Epithelial cell of prostate (primary cell): Measurements from ENCODE around the gene MTHFS.
"Not testable (repeated sequence)": the region's sequence is repeated elsewhere in the genome, so short reads cannot be mapped to it uniquely, and the experiment has no call there.

Experiments
- DNase-seq: peaks from one replicate; pipeline ENCODE4 v3.0.0-alpha.2; 2011; ENCODE audit warnings: low read depth, low spot score
- H3K27ac ChIP-seq: fragments of 450-650 bp; 2 replicates; pipeline ENCODE4 v1.5.1; 2017; ENCODE audit warnings: mild to moderate bottlenecking

MTHFS gene

DNA sequence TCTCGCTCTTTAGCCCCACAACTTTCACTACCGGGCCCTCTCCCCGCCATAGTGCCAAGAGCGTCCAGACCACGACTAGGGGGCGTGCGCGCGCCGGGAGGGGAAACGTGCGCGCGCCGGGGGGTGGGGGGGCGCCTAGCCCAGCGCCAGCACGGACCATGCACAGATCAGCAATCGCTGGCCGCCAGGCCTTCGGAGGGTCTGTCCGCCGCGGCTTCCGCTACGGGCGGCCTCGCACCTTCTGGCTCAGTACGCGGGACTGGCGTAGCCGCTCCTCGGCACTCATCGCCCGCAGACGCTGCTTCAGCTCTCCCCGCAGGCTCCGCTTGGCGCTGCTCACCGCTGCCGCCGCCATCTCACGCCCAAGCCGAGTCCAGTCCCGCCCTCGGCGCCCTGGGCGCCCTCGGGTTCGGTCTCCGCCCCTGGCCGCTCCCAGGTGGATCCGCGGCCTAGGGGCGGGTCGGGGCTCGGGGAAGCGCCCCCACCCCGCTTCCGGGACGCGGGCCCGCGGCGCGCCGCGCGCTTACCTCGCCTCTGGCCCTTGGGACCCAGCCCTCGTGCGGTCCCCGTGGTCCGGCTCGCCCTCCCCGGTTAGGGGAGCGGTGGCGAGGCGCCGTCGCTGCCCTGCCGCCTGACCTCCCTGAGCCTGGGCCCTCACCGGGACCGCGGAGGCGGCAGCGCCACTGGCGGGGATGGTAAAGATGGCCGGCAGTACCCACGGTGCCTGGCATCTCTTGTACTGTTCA lies at the start of gene MTHFS:
MTHFS (minus strand) TSS at position 381 of the 746 bp plus-strand sequence; CDS start at position 355, 26 bp downstream.
- H3K27ac ChIP-seq = peak within 1 kb of the TSS; percentile 77
- no peak for DNase-seq

DNA sequence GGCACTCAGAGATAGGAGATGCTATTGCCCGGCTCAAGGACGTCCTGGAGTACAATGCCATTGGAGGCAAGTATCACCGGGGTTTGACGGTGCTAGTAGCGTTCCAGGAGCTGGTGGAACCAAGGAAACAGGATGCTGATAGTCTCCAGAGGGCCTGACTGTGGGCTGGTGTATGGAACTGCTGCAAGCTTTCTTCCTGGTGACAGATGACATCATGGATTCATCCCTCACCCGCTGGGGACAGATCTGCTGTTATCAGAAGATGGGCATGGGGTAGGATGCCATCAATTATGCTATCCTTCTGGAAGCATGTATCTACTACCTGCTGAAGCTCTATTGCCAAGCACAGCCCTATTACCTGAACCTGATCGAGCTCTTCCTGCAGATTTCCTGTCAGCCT lies 47.8 kb upstream of the MTHFS start:
- DNase-seq = no peak
- H3K27ac ChIP-seq = no peak overlapping the region

DNA sequence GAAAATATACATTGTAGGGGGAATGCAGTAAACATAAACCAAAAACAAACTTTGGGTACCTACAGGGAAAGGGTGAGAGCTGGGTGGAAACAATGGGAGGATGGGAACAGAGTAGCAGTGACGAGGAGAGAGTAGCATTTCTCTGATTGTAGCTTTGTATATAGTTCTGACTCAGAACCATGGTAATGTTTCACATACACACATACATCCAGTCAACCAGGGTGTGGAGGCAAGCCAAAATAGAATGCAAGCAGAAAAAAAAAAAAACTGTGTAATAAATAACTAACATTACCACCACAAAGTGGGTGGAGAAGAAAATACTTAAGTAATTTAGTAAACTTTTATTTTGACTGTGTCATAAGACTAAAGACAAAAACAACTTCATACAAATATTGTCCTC lies 47.0 kb upstream of the MTHFS start:
- H3K27ac ChIP-seq = no peak overlapping the region
- no peak for DNase-seq

DNA sequence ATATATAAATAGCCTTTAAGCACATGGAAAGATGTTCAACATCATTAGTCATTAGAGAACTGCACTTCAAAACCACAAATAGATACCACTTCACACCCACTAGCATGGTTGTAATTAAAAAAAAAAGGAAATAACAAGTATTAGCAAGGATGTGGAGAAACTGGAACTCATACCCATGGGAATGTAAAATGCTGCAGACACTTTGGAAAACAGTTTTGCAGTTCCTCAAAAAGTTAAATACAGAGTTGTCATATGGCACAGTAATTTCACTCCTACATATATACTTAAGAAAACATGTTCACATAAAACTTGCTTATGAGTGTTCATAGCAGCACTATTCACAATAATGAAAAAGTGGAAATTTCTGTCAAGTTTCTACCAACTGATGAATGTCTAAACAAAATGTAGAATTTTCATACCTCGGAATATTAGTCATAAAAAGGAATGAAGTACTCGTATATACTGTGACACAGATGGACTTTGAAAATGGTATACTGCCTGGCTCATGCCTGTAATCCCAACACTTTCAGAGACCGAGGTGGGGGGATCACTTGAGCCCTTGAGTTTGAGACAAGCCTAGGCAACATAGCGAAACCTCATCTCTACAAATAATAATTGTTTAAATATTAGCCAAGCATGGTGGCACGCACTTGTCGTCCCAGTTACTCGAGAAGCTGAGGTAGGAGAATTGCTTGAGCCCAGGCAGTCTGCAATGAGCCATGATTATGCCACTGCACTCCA lies 46.1 kb upstream of the MTHFS start:
- no peak overlapping the region for H3K27ac ChIP-seq
- no peak for DNase-seq

DNA sequence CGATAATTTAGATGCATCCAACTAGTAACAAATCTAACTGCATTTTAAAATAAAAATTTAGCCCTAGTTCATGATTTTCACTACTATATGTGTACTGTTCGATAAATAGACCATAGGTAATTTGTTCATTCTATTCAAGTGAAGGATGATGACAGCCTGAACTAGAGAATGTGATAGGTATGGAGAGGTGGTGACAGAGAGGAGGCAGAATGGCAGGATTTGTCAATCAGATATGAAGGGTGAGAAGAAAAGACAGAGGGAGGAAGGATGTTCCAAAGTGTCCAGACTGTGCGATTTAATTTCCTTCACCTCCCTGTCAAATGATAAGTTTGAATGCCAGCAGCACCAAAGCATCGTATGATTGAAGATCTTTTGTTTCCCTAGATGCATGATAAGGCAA lies 42.6 kb upstream of the MTHFS start:
- DNase-seq = no peak
- H3K27ac ChIP-seq = no peak overlapping the region

DNA sequence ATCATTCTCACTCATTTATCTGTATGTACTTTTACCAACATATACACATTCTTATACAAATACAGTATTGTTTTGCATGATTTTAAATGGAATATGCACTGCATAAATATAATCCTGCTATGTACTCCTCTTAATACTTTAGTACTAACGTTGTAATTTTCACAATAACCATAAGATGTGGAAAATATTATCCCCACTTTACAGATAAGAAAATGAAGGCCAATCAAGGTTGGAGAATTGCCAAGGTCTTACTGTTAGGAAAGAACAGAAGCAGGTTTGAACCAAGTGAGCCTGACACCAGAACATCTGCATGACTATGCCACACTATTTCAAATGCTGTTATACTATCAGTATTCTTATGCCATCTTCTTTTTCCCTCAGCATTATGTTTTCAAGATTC lies 41.3 kb upstream of the MTHFS start:
- no peak for DNase-seq
- no peak overlapping the region for H3K27ac ChIP-seq

DNA sequence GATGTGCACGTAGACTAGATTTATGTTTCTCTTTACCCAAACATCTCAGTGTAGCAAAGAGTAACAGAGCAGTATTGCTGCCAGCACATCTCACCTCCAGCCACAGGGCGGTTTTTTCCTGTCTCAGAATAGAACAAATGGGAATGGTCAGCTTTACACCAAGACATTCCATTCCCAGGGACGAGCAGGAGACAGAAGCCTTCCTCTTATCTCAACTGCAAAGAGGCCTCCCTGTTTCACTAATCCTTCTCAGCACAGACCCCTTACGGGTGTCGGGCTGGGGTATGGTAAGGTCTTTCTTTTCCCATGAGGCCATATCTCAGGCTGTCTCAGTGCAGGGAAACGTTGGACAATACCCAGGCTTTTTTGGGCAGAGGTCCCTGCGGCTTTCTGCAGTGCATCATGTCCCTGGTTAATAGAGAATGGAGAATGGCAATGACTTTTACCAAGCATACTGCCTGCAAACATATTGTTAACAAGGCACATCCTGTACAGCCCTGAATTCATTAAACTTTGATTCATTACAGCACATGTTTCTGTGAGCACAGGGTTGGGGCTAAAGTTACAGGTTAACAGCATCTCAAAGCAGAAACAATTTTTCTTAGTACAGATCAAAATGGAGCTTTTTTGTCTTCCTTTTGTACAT lies 38.9 kb upstream of the MTHFS start:
- H3K27ac ChIP-seq, DNase-seq: not testable (repeated sequence)

DNA sequence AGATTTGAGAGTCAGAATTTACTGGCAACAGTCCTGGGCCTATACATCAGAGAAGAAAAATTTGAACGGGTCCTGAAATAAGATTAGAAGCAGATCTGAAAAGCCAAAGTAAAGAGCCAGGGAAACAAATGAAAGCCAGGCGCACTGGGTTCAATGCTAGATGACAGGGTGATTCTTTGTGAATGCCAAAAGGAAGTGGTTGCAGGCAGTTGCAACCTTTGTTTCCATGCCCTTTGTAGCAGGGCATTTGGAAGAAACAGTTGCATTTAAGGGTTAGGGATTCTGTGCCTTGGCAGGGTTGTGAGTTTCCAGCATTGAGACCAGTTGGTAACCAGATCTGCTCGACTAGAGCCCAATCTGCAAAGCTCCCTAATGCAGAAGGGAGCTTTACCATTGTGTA lies 36.4 kb upstream of the MTHFS start:
- DNase-seq = no peak
- no peak overlapping the region for H3K27ac ChIP-seq

DNA sequence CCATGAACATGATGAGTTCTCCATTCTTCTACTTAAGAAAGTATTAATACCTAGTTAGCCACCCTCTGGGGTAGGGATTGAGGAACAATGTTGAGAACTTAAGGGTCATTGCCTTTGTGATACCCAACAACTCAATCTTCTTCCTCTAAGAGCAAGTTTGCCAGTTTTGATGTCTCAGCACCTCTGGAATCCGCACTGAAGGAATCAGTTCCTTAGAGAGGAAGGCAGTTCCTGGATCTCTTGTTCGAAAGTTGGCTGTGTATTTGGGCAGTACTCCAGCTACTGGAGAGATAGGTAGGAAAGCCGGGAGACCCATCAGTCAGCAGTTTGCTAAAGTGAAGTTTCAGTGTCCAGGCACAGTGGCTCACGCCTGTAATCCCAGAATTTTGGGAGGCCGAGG lies 35.6 kb upstream of the MTHFS start:
- H3K27ac ChIP-seq = no peak overlapping the region
- DNase-seq = no peak

DNA sequence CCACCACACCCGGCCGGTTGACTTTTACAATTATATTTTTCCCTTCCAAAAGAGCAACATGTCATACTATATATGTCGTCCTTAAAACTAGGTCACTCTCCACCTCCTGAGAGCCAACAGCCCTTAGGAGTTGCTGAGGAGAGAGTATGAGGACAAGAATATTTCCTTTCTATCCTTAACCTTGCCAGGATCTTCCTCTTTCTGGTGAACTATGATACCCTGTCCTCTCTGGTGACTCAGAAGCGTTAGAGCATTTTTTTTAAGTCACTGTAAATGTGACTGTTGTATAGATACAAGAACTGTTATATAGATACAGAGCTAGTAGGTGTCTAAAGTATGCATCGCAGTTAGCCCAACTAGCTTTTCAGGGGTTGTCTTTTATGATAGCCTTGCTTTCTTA lies 33.7 kb upstream of the MTHFS start:
- H3K27ac ChIP-seq = no peak overlapping the region
- DNase-seq = no peak

DNA sequence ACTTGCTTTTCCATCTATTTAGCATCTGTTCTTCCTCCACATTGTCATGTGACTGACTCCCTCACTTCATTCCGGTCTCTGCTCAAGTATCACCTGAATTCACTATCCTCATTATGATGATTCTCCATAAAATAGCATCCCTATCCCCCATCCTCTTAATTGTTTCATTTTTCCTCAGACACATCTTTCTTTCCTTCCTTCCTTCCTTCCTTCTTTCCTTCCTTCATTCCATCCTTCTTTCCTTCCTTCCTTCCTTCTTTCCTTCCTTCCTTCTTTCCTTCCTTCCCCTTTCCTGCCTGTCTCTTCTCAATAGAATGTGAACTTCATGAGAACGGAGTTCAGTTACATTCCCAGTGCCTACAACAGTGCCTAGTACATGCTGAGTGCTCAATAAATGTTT lies 32.6 kb upstream of the MTHFS start:
- no peak overlapping the region for H3K27ac ChIP-seq

DNA sequence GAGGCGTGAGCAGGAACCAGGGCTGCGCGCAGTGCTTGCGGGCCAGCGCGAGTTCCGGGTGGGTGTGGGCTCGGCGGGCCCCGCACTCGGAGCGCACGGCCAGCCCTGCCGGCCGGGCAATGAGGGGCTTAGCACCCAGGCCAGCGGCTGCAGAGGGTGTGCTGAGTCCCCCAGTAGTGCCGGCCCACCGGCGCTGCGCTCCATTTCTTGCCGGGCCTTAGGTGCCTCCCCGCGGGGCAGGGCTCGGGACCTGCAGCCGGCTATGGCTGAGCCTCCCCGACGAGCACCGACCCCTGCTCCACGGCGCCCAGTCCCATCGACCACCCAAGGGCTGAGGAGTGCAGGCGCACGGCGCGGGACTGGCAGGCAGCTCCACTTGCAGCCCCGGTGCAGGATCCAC lies 29.3 kb upstream of the MTHFS start:
- H3K27ac ChIP-seq, DNase-seq: not testable (repeated sequence)

More for the DNA sequence above, 32.6 kb upstream of the MTHFS start:
- DNase-seq = no peak

DNA sequence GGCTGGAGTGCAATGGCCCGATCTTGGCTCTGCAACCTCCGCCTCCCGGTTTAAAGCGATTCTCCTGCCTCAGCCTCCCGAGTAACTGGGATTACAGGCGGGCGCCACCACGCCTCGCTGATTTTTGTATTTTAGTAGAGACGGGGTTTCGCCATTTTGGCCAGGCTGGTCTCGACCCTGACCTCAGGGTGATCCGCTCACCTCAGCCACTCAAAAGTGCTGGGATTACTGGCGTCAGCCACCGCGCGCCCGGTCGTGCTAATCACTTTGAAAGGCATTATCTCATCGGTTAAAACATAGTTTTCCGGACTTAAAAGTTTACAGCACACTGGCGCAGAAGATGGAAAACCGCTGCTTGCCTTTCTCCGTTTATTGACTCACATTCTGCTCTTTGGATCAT lies 27.6 kb upstream of the MTHFS start:
- DNase-seq = no peak
- peak overlapping the region; percentile 92 for H3K27ac ChIP-seq

DNA sequence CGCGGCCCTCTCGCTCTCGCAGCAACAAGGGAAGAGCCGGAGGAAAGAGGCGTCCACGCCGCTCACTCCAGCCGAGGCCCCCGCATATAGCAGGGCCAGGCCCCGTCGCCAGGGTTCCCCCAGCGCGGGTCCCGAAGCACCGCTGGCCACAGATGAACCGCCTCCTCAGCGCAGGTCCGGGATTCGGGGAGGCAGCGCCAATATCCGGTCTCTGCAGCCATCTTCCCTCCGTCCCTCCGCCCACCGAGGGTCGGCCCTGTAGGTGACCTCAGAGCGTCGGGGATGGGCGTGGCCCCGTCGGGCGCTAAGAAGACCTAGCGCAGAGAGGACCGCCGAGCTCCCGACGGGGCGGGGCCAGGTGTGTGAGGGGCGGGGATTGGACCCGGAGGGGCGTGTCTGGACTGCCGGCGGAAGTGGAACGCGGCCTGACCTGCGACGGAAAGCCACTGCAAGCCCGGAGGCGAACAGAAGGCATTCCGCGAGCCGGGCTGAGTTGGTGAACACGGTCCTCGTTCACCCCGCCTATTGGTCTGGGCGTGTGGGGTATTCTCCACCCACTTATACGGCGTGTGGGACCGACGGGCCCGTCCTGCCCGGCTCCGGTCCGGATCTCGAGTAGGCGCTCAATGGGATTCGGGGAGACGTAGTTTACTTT lies 26.8 kb upstream of the MTHFS start:
- DNase-seq = peak; percentile 85
- peak overlapping the region; percentile 92 for H3K27ac ChIP-seq

DNA sequence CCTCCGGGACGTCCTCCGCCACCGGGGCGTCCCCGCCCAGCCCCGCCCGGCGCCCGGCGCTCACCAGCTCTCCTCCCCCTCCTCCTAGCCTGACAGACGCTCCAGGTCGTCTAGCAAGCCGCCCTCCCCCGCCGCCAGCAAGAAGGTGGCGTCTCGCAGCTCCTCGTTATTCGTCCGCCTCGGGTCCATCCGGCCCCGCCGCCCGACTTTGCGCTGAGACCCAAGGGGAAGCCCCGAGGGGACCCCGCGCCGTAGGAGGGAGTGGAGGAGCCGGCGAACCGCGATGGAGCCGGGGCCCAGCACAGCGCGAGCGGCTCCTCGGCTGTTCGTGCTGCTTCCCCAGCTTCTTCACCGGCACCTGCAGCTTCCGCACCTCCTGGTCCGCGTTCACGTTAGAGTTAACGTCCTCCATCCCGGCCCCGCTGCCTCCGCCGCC lies 26.3 kb upstream of the MTHFS start:
- DNase-seq = no peak
- peak overlapping the region; percentile 92 for H3K27ac ChIP-seq

DNA sequence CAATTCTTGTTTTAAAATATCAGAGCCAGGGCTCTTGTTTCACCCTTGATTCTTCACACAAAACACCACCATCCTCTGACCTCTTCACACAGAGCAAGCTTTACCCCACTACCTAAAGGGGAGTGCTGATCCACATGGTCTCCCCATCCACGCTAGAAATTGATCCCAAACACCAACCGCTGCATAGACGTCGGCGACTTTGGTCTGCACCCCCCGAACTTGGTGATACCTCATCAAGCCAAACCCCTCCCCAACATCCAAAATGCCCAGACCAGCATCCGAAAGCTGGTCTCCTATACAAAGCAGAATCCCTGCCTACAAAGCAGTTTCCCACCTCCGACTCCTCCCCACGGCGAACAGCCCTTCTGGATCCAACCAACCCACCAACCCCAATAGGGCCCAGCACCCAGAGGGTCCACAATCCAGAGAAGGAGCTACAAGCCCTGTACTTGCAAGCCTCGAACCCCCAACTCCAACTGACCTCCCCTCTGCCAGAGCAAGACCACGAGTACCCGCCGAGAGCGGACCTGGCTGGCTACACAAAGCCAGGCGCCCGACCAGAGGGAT lies 25.8 kb upstream of the MTHFS start:
- no peak for DNase-seq
- peak overlapping the region; percentile 92 for H3K27ac ChIP-seq

DNA sequence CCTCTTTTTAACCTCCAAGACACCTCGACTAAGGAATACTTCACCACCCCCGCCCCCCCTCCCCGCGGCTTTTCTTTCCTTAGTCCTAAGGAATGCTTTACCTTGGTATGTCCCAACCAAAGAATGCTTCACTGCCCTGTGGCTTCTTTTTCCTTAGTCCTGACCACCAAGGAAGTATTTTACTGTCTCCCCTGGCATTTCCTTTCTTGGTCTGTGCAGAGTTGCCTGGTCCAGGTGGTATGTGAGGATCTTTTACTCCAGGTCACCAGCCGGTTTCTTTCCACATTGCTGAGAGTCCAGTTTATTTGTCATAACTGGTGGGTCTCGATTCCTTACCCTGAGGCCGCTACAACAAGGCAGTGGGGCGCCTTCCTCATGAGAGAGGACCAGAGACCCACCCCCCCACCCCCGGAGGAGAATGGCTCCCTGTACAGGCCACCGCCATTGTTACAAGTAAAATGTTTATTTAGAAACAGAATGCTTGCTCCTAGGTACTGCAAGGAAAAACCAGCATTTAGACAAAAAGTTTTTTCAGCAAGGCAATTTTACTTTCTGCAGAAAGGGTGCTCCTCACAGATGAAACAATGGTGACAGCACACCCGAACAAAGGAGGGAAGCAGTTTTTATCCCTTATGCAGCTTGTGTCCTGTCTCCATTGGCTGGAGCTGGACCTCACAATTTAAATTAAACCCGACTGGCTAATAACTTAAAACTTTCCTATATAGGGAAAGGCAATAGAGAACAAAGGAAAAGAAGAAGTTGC lies 23.1 kb upstream of the MTHFS start:
- DNase-seq = no peak

DNA sequence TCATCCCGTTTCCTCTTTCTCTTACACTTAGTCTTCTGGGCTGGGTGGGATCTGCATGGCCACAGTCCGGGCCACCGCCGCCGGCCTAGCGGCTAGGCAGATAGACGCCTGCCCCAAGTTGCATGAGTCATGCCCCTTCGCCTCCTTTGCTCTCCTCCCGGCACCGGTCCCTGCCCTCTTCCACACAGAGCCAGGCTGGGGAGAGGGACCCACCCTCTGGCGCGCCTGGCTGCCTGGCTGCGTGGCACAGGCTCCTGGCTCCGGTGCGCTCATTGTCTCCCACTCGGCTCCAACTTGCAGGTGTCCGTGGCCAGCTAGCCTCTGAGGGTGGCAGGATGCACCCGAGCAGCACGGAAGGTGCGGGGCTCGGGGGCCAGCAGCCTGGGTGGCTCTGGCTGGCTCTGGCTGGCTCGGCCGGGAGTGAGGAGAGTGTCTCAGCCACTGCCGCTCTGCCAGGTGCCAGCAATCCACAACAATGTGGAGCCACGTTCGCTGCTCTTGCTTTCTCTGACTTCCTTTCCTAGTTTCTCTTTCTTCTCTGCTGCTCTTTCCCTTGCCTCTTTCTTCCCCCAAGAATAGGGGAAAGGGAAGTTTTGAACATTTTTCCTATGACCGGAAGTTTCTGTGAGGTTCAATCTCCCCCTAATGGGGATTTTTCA lies 22.4 kb upstream of the MTHFS start:
- no peak for DNase-seq
- H3K27ac ChIP-seq = no peak overlapping the region

More for the DNA sequence above, 23.1 kb upstream of the MTHFS start:
- no peak overlapping the region for H3K27ac ChIP-seq

DNA sequence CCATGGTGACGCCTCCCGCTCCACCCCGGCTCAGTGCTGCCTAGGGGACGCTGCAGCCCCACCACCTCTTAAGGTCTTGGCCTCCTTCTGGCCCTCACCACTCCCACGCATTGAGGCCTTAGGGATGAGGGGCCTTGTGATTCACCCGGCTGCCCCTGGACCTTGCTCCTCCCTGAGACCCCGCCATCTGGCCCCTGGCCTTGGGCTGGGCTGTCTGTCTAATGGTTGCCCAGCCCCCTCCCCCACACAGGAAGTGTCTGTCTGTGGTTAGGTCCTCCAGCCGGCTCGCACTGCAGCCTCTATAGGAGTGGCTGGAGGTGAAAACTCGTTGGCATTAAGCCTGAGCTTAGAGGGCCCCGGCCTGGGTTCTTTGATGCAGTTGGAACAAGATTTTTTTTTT lies 21.5 kb upstream of the MTHFS start:
- H3K27ac ChIP-seq = no peak overlapping the region
- no peak for DNase-seq
